Calu3 (cell line): ENCODE results near the gene DMD. TPM values are rescaled to one million over a fixed set of nuclear protein-coding genes. Genes with fewer than 3 reads are reported as not detected.

Experiments used
- BruUV-seq: library from RNA; stranded (reverse); fragments of 400-500 nt; replicated peaks from 2 replicates; lab custom pipeline; 2021; lab: Mats Ljungman, UMichigan
- CTCF ChIA-PET: fragments of 300-600 bp; sonication (Branson Sonifier 250); formaldehyde crosslinking; loops from one replicate; lab custom pipeline; 2022; ENCODE audit warnings: antibody characterized with exemption; lab: Charles Lee
- DNase-seq: peaks from one replicate; pipeline ENCODE4 v3.0.0; 2022
- H3K27ac Mint-ChIP-seq: one replicate; pipeline ENCODE4 v1.8.0; 2022; ENCODE audit warnings: mixed read lengths; ENCODE audit not compliant: unreplicated experiment
- H3K27me3 Mint-ChIP-seq: one replicate; pipeline ENCODE4 v1.8.0; 2022; ENCODE audit warnings: mixed read lengths; ENCODE audit not compliant: unreplicated experiment
- H3K36me3 Mint-ChIP-seq: one replicate; pipeline ENCODE4 v1.8.0; 2022; ENCODE audit warnings: mild to moderate bottlenecking, moderate library complexity, mixed read lengths; ENCODE audit not compliant: insufficient read depth, unreplicated experiment
- H3K4me1 Mint-ChIP-seq: one replicate; pipeline ENCODE4 v1.8.0; 2022; ENCODE audit warnings: mild to moderate bottlenecking, low read depth, mixed read lengths; ENCODE audit not compliant: unreplicated experiment
- H3K4me3 Mint-ChIP-seq: one replicate; pipeline ENCODE4 v1.8.0; 2022; ENCODE audit warnings: mild to moderate bottlenecking, low read depth, moderate library complexity, mixed read lengths; ENCODE audit not compliant: unreplicated experiment
- H3K9me3 Mint-ChIP-seq: one replicate; pipeline ENCODE4 v1.8.0; 2022; ENCODE audit warnings: low read depth, mixed read lengths; ENCODE audit not compliant: unreplicated experiment
- intact Hi-C: fragments of 100-400 bp; cut with micrococcal nuclease; formaldehyde crosslinking; loops from one replicate; pipeline ENCODE4 v1.10.0; 2022; ENCODE audit not compliant: unreplicated experiment
- total RNA-seq: library from RNA; stranded (reverse); gene quantifications from 2 replicates; pipeline ENCODE4 v1.2.3, GENCODE V29; 2022
- TF ChIP-seq, protein P1 (sequence below): fragments of 200-600 bp; IDR thresholded peaks from one replicate; pipeline ENCODE4 v1.8.0; 2022; ENCODE audit warnings: antibody characterized with exemption; ENCODE audit not compliant: unreplicated experiment

Gene DMD
- total RNA-seq, 1 experiment from 2014 or later, result 11.6 TPM

- Mint-ChIP-seq H3K4me3 (no peak overlapping the region), H3K4me1 (no peaks in the 10 kb centered on the region), H3K27me3 (peaks cover 9% of the 10 kb centered on the region), H3K9me3 (no peaks in the 10 kb centered on the region), H3K36me3 (no peaks in the 10 kb centered on the region), H3K27ac (no peak overlapping the region)
- CTCF ChIA-PET, result interaction anchor here (0.6 kb wide), 1 partner anchor 179 kb away, joined by 3 read pairs; no protein-coding TSS in a partner anchor
- TF ChIP-seq, protein P1, sequence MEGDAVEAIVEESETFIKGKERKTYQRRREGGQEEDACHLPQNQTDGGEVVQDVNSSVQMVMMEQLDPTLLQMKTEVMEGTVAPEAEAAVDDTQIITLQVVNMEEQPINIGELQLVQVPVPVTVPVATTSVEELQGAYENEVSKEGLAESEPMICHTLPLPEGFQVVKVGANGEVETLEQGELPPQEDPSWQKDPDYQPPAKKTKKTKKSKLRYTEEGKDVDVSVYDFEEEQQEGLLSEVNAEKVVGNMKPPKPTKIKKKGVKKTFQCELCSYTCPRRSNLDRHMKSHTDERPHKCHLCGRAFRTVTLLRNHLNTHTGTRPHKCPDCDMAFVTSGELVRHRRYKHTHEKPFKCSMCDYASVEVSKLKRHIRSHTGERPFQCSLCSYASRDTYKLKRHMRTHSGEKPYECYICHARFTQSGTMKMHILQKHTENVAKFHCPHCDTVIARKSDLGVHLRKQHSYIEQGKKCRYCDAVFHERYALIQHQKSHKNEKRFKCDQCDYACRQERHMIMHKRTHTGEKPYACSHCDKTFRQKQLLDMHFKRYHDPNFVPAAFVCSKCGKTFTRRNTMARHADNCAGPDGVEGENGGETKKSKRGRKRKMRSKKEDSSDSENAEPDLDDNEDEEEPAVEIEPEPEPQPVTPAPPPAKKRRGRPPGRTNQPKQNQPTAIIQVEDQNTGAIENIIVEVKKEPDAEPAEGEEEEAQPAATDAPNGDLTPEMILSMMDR, result no peak
- intact Hi-C loops, result no loop called here
- BruUV-seq, result no TSS peak
- DNase-seq, result no peak
Measured at GRCh38 chrX:31397119-31397518, 1814.2 kb downstream of the DMD start.

- H3K9me3 Mint-ChIP-seq, result no peaks in the 10 kb centered on the region
- peaks cover 3% of the 10 kb centered on the region for H3K27me3 Mint-ChIP-seq
- no peak overlapping the region for H3K27ac Mint-ChIP-seq
Measured at GRCh38 chrX:31392513-31392912, 1818.8 kb downstream of the DMD start.

DNA sequence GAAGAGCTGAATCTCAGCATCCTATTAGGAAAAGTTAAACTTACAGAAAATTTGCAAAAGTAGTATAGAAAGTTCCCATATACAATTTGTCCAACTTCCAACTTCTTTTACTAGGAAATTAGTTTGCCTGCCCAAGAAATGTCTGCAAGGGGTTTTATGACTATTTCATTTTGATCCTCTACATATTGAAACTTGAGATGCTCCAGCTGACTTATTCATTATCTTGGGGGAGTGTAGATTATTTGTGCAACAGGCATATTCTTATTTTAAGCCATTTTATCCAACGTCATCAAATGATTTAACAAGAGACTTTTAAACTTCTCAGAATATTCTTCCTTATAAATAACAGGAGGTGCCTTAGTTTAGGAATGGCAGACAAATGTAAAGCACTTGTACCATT lies 1822.4 kb downstream of the DMD start:
- Mint-ChIP-seq H3K36me3 (no peaks in the 10 kb centered on the region), H3K4me1 (no peaks in the 10 kb centered on the region), H3K27me3 (no peaks in the 10 kb centered on the region), H3K9me3 (no peaks in the 10 kb centered on the region), H3K27ac (no peak overlapping the region), H3K4me3 (no peak overlapping the region)
- TF ChIP-seq, protein P1, result no peak
- intact Hi-C loops, result no loop called here
- CTCF ChIA-PET, result no interaction called here
- BruUV-seq, result no TSS peak
- DNase-seq, result no peak

More at GRCh38 chrX:31392513-31392912, 1818.8 kb downstream of the DMD start:
- CTCF ChIA-PET, result no interaction called here
- no peaks in the 10 kb centered on the region for H3K36me3 Mint-ChIP-seq
- no TSS peak for BruUV-seq
- TF ChIP-seq, protein P1, result no peak
- intact Hi-C loops, result no loop called here
- DNase-seq, result no peak
- no peaks in the 10 kb centered on the region for H3K4me1 Mint-ChIP-seq
- H3K4me3 Mint-ChIP-seq, result no peak overlapping the region

- TF ChIP-seq, protein P1, result no peak
- no peak overlapping the region for H3K4me3 Mint-ChIP-seq
Measured at GRCh38 chrX:31384471-31384870, 1826.9 kb downstream of the DMD start.

More at GRCh38 chrX:31384471-31384870, 1826.9 kb downstream of the DMD start:
- H3K9me3 Mint-ChIP-seq, result no peaks in the 10 kb centered on the region
- no peaks in the 10 kb centered on the region for H3K4me1 Mint-ChIP-seq
- no peaks in the 10 kb centered on the region for H3K36me3 Mint-ChIP-seq
- no peaks in the 10 kb centered on the region for H3K27me3 Mint-ChIP-seq
- CTCF ChIA-PET, result no interaction called here
- H3K27ac Mint-ChIP-seq, result no peak overlapping the region
- no TSS peak for BruUV-seq
- no peak for DNase-seq
- intact Hi-C loops, result no loop called here
